Smooth muscle cell (in vitro differentiated cells): Measurements from ENCODE around the gene TTC34. TPM values are rescaled to one million over a fixed set of nuclear protein-coding genes. Genes with fewer than 3 reads are reported as not detected.

Experiments used
- DNase-seq: peaks from one replicate; lab custom pipeline; 2025; ENCODE audit not compliant: unreplicated experiment; lab: John Stamatoyannopoulos, UW
- H2AFZ ChIP-seq: fragments of 200-600 bp; sonication (generic); 2 replicates; pipeline ENCODE4 v1.6.0; 2016; ENCODE audit warnings: antibody characterized with exemption, low read depth, mild to moderate bottlenecking
- H3F3A ChIP-seq: fragments of 200-600 bp; sonication (generic); 2 replicates; pipeline ENCODE4 v1.6.0; 2017; ENCODE audit warnings: antibody characterized with exemption, low read depth
- H3K27ac ChIP-seq: fragments of 200-600 bp; sonication (generic); 2 replicates; pipeline ENCODE4 v1.5.1; 2016; ENCODE audit warnings: low read depth, mild to moderate bottlenecking
- H3K27me3 ChIP-seq: fragments of 200-600 bp; sonication (generic); 2 replicates; pipeline ENCODE4 v1.6.1; 2016; ENCODE audit warnings: low read depth, mild to moderate bottlenecking
- H3K36me3 ChIP-seq: fragments of 200-600 bp; sonication (generic); 2 replicates; pipeline ENCODE4 v1.5.1; 2016; ENCODE audit warnings: low read depth
- H3K4me1 ChIP-seq: fragments of 200-600 bp; sonication (generic); 2 replicates; pipeline ENCODE4 v1.5.1; 2016; ENCODE audit warnings: low read depth
- H3K4me2 ChIP-seq: fragments of 200-600 bp; sonication (generic); 2 replicates; pipeline ENCODE4 v1.6.0; 2016; ENCODE audit warnings: mild to moderate bottlenecking
- H3K4me3 ChIP-seq: fragments of 200-600 bp; sonication (generic); 2 replicates; pipeline ENCODE4 v1.5.1; 2016; ENCODE audit warnings: mild to moderate bottlenecking
- H3K79me2 ChIP-seq: fragments of 200-600 bp; sonication (generic); 2 replicates; pipeline ENCODE4 v1.6.0; 2016; ENCODE audit warnings: low read depth, mild to moderate bottlenecking
- H3K9ac ChIP-seq: fragments of 200-600 bp; sonication (generic); 2 replicates; pipeline ENCODE4 v1.6.0; 2016; ENCODE audit warnings: low read depth
- H3K9me3 ChIP-seq: fragments of 200-600 bp; sonication (generic); replicated peaks from 2 replicates; pipeline ENCODE4 v1.5.1; 2016; ENCODE audit warnings: low read depth
- H4K20me1 ChIP-seq: fragments of 200-600 bp; sonication (generic); 2 replicates; pipeline ENCODE4 v1.6.0; 2016; ENCODE audit warnings: low read depth
- WGBS: methylation state at CpG from one replicate; pipeline ENCODE4 v1.1.7; 2016; ENCODE audit warnings: low lambda C conversion rate; 5-methylcytosine and 5-hydroxymethylcytosine counted together
- polyA plus RNA-seq: library from polyadenylated mRNA; unstranded; fragments of >200 nt; fragmentation: Nextera tagmentation; extraction: Ambion mirVana; gene quantifications from 2 replicates; pipeline ENCODE4 v1.2.1, GENCODE V29; 2016
- total RNA-seq: library from RNA; depleted of rRNA; stranded (reverse); fragments of >200 nt; gene quantifications from 2 replicates; pipeline ENCODE4 v1.2.3, GENCODE V29; 2014
- TF ChIP-seq, protein P1 (sequence below): fragments of 200-600 bp; sonication (generic); IDR thresholded peaks from 2 replicates; pipeline ENCODE4 v1.5.1; 2017; ENCODE audit warnings: borderline replicate concordance, mild to moderate bottlenecking, antibody characterized with exemption; ENCODE audit not compliant: insufficient read depth, poor library complexity, severe bottlenecking

The TTC34 gene
- total and polyA plus RNA-seq, 2 experiments from 2014 or later = 0.01 to 0.04 TPM

DNA sequence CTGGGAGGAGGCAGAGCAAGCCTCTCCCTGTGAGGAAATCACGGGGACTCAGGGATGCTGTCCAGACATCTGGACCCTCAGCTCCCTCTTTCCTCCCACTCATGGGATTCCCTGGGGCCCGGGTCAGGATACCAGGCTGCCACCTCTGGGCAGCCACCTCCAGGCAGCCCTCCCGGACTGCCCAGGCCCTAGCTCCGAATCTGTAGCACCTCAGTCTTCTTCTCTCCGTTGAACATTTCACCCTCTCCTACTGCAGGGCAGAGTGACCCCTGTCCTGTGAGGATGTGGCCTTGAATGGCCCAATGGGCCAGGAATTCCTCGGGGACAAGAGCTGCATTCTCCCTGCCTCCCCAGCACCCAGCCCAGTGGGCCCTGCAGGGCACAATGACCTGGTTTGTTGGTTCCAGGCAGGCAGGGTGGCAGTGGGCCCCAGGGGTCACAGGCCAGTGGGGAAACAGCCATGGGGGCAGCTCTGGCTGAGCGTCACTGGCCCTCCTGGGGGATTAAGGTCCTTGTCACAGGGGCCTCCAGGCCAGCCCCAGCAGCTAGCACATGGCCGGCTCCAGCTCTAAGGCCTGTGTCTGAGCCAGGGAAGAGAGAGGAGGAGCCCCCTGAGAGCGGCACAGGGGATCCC, 9.5 kb upstream of the TTC34 start:
- Histone ChIP-seq H3K27ac (no peak overlapping the region), H3K9ac (no peak overlapping the region), H4K20me1 (no peaks in the 10 kb centered on the region), H3K4me1 (no peaks in the 10 kb centered on the region), H3F3A (no peaks in the 10 kb centered on the region), H3K4me3 (no peak overlapping the region), H3K4me2 (no peak overlapping the region), H3K79me2 (no peaks in the 10 kb centered on the region), H3K36me3 (no peaks in the 10 kb centered on the region), H3K27me3 (no peaks in the 10 kb centered on the region), H2AFZ (no peak overlapping the region), H3K9me3 (no peaks in the 10 kb centered on the region)
- TF ChIP-seq, protein P1, sequence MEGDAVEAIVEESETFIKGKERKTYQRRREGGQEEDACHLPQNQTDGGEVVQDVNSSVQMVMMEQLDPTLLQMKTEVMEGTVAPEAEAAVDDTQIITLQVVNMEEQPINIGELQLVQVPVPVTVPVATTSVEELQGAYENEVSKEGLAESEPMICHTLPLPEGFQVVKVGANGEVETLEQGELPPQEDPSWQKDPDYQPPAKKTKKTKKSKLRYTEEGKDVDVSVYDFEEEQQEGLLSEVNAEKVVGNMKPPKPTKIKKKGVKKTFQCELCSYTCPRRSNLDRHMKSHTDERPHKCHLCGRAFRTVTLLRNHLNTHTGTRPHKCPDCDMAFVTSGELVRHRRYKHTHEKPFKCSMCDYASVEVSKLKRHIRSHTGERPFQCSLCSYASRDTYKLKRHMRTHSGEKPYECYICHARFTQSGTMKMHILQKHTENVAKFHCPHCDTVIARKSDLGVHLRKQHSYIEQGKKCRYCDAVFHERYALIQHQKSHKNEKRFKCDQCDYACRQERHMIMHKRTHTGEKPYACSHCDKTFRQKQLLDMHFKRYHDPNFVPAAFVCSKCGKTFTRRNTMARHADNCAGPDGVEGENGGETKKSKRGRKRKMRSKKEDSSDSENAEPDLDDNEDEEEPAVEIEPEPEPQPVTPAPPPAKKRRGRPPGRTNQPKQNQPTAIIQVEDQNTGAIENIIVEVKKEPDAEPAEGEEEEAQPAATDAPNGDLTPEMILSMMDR = no peak
- 72% methylated on average over 8 of the region's 9 CpGs for WGBS
- no peak for DNase-seq

DNA sequence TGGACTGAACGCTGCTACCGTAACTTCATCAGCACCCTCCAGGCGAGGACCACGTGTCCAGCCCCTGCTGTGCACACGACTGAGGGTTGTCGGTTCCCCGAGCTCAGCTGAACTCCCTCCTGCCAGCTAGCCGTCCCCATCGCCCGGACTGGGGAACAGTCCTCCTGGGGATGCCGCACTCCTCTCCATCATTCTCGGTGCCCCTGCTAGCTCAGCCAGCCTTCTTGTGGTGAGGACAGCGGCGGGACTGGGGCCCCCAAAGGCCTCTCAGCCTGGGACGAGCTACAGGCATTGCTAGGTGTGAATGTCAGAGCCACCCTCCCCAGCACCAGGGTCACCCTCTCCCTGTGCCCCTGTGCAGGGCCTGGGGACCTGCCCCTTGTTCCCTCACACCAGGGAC, 8.8 kb upstream of the TTC34 start:
- Histone ChIP-seq H2AFZ (no peak overlapping the region), H3K79me2 (no peaks in the 10 kb centered on the region), H4K20me1 (no peaks in the 10 kb centered on the region), H3K4me2 (no peak overlapping the region), H3K9ac (no peak overlapping the region), H3F3A (no peaks in the 10 kb centered on the region), H3K27ac (no peak overlapping the region), H3K36me3 (no peaks in the 10 kb centered on the region), H3K4me3 (no peak overlapping the region), H3K27me3 (no peaks in the 10 kb centered on the region), H3K4me1 (no peaks in the 10 kb centered on the region), H3K9me3 (no peaks in the 10 kb centered on the region)
- DNase-seq = no peak
- 85% methylated on average over 15 of the region's 15 CpGs for WGBS
- TF ChIP-seq, protein P1 = no peak

DNA sequence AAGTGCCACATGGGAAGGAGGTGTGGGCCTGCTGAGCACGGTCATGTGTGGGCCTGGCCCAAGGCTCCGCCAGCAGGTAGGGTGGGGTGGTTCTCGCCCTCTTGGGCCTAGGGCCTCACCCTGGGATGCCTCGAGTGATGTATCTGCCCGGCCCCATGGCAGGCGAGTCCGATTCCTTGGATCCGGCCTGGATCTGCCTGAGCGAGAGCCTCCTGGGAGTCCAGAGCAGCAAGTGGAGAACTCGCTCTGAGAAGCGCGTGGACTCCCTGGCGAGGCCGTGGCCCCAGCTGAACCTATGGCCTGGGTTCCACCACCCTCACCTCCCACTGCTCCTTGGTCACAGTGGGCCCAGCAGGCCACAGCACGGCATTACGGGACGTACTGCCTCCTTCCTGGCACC, 8.2 kb upstream of the TTC34 start:
- no peaks in the 10 kb centered on the region for H3K27me3 ChIP-seq
- no peak overlapping the region for H3K9ac ChIP-seq
- H3K4me3 ChIP-seq = no peak overlapping the region
- H3F3A ChIP-seq = no peaks in the 10 kb centered on the region
- no peak overlapping the region for H2AFZ ChIP-seq
- H3K36me3 ChIP-seq = no peaks in the 10 kb centered on the region
- no peak overlapping the region for H3K27ac ChIP-seq
- no peaks in the 10 kb centered on the region for H3K79me2 ChIP-seq
- H4K20me1 ChIP-seq = no peaks in the 10 kb centered on the region
- H3K4me1 ChIP-seq = no peaks in the 10 kb centered on the region
- DNase-seq = no peak
- 87% methylated on average over 17 of the region's 17 CpGs for WGBS
- TF ChIP-seq, protein P1 = no peak
- H3K9me3 ChIP-seq = no peaks in the 10 kb centered on the region
- no peak overlapping the region for H3K4me2 ChIP-seq
